Right lobe of liver (tissue), 6 donors: ENCODE measurements around the gene TICAM2. TPM values are rescaled to one million over a fixed set of nuclear protein-coding genes. Genes with fewer than 3 reads are reported as not detected.

Source experiments
- ATAC-seq, 4 donors: fragments of 200-7000 bp; cut with Tn5 transposase; one replicate each; pipeline ENCODE4 v1.9.1; 2020; ENCODE audit warnings: mild to moderate bottlenecking in 4 of 4, moderate library complexity in 4 of 4
- DNase-seq, 3 donors: peaks; one replicate each; pipeline ENCODE4 v3.0.0-alpha.2; 2020
- H3K27ac ChIP-seq, 3 donors: fragments of 200-600 bp; one replicate each; pipeline ENCODE4 v1.8.0; 2022
- H3K27me3 ChIP-seq, 2 donors: fragments of 200-600 bp; one replicate each; pipeline ENCODE4 v1.8.0; 2022
- H3K36me3 ChIP-seq, 4 donors: fragments of 200-600 bp; sonication (generic) in 1 of 4; one replicate each; pipeline versions ENCODE4 v1.5.1 to v1.8.0; 2017 to 2022; ENCODE audit warnings: control low read depth in 1 of 4
- H3K4me1 ChIP-seq, 4 donors: fragments of 200-600 bp; sonication (generic) in 1 of 4; one replicate each; pipeline versions ENCODE4 v1.5.1 to v1.8.0; 2017 to 2022; ENCODE audit warnings: control low read depth in 1 of 4
- H3K4me3 ChIP-seq, 3 donors: fragments of 200-600 bp; one replicate each; pipeline ENCODE4 v1.8.0; 2022
- H3K9me3 ChIP-seq, 4 donors: fragments of 200-600 bp; sonication (generic) in 1 of 4; one replicate each; pipeline versions ENCODE4 v1.5.1 to v1.8.0; 2017 to 2022; ENCODE audit warnings: control low read depth in 1 of 4
- CTCF ChIP-seq, 4 donors: fragments of 200-600 bp in 3 of 4; fragments of 450-650 bp in 1 of 4; IDR thresholded peaks; one replicate each; pipeline versions ENCODE4 v1.5.1 to v1.8.0; 2016 to 2022; ENCODE audit warnings: antibody characterized with exemption in 4 of 4, mild to moderate bottlenecking in 2 of 4
- POLR2A ChIP-seq: fragments of 450-650 bp; IDR thresholded peaks from one replicate; pipeline ENCODE4 v1.6.1; 2017; ENCODE audit warnings: antibody characterized with exemption, mild to moderate bottlenecking
- WGBS: methylation state at CpG from one replicate; pipeline ENCODE4 v1.1.6; 2018; ENCODE audit warnings: low coverage, low lambda C conversion rate; ENCODE audit not compliant: insufficient coverage; ENCODE audit errors: missing lambda C conversion rate; 5-methylcytosine and 5-hydroxymethylcytosine counted together
- intact Hi-C, 2 donors: fragments of 100-400 bp; cut with DNase I; formaldehyde crosslinking; loops; one replicate each; pipeline versions ENCODE4 v1.11.2 to v1.14.1; 2022
- total RNA-seq, 6 experiments: library from RNA; depleted of rRNA in 2 of 6; stranded (reverse); fragments of >200 nt in 2 of 6; fragmentation: NEBNext Ultra II Directional in 3 of 6; extraction: Animal tissue kit (Norgen Biotek cat#: 25700) in 3 of 6; gene quantifications; one replicate each; pipeline versions ENCODE4 v1.1.0 to v1.2.4, GENCODE V29; 2016 to 2023
- donor health status: DM: no; HTN: yes; CAD: no.
- donor health status: DM: no; HTN: no; CAD: no.
- donor health status: DM: no; HTN: no; CAD: no.
- donor health status: DM: no; HTN: yes; CAD: no.
- donor health status: DM: no; HTN: yes; CAD: no.

The TICAM2 gene
- total RNA-seq, 6 experiments from 2014 or later = 0.31 to 2.3 (median 2.1) TPM

GRCh38 chr5:115621365-115621900, 19.2 kb upstream of the TICAM2 start:
- peaks cover 0 to 22% (median 6%) of the 10 kb centered on the region in 4 donors for H3K4me1 ChIP-seq
- ATAC-seq (no peak), DNase-seq (no peak)
- H3K36me3 ChIP-seq = peaks cover 0 to 27% (median 15%) of the 10 kb centered on the region in 4 donors
- WGBS = 82% methylated on average over 3 of the region's 4 CpGs
- intact Hi-C loops = loop anchor here in 1 of 2 donors (10.0 kb wide), 1 partner anchor 213 kb away; no protein-coding TSS in a partner anchor
- H3K27me3 ChIP-seq = no peaks in the 10 kb centered on the region
- no peak overlapping the region for H3K27ac ChIP-seq
- no peaks in the 10 kb centered on the region for H3K9me3 ChIP-seq
- no peak overlapping the region for H3K4me3 ChIP-seq
- TF ChIP-seq CTCF (IDR thresholded peaks at IDR 0.05) = no peak
- TF ChIP-seq POLR2A = no peak

GRCh38 chr5:115616892-115617291, 14.6 kb upstream of the TICAM2 start:
- intact Hi-C loops = no loop called here
- DNase-seq (no peak), ATAC-seq (peak in 1 of 4 donors; percentile 39)
- Histone ChIP-seq H3K27ac (no peak overlapping the region), H3K4me3 (no peak overlapping the region), H3K9me3 (no peaks in the 10 kb centered on the region), H3K4me1 (no peaks in the 10 kb centered on the region), H3K27me3 (no peaks in the 10 kb centered on the region), H3K36me3 (peaks cover 0 to 56% (median 19%) of the 10 kb centered on the region in 4 donors)
- TF ChIP-seq CTCF (IDR thresholded peaks at IDR 0.05) = no peak
- no peak for TF ChIP-seq POLR2A
- WGBS = 19% methylated on average over 1 of the region's 1 CpG

- H3K4me3 ChIP-seq = no peak overlapping the region
- no peak for TF ChIP-seq CTCF (IDR thresholded peaks at IDR 0.05)
- TF ChIP-seq POLR2A = no peak
- peaks cover 0 to 56% (median 19%) of the 10 kb centered on the region in 4 donors for H3K36me3 ChIP-seq
- no peak for DNase-seq
- no peak overlapping the region for H3K27ac ChIP-seq
- ATAC-seq = no peak
- no peaks in the 10 kb centered on the region for H3K27me3 ChIP-seq
- intact Hi-C loops = no loop called here
- H3K9me3 ChIP-seq = no peaks in the 10 kb centered on the region
- H3K4me1 ChIP-seq = no peaks in the 10 kb centered on the region
These were observed 14.2 kb upstream of the TICAM2 start for GRCh38 chr5:115616472-115616871.

- no peak overlapping the region for H3K4me3 ChIP-seq
- intact Hi-C loops = no loop called here
- no peaks in the 10 kb centered on the region for H3K4me1 ChIP-seq
- no peaks in the 10 kb centered on the region for H3K9me3 ChIP-seq
- no peak for ATAC-seq
- H3K27me3 ChIP-seq = no peaks in the 10 kb centered on the region
- 100% methylated on average over 4 of the region's 5 CpGs for WGBS
- TF ChIP-seq POLR2A (no peak), CTCF (IDR thresholded peaks at IDR 0.05) (no peak)
- H3K27ac ChIP-seq = no peak overlapping the region
- DNase-seq = no peak
- peaks cover 0 to 32% (median 5%) of the 10 kb centered on the region in 4 donors for H3K36me3 ChIP-seq
These were observed 9.6 kb upstream of the TICAM2 start for GRCh38 chr5:115611873-115612272.

- no peaks in the 10 kb centered on the region for H3K4me1 ChIP-seq
- no peak for TF ChIP-seq POLR2A
- no peak for TF ChIP-seq CTCF (IDR thresholded peaks at IDR 0.05)
- intact Hi-C loops = no loop called here
- H3K27ac ChIP-seq = no peak overlapping the region
- WGBS = 78% methylated on average over 2 of the region's 2 CpGs
- no peak for DNase-seq
- no peak overlapping the region for H3K4me3 ChIP-seq
- ATAC-seq = peak in 2 of 4 donors; percentile 21 to 65
- no peaks in the 10 kb centered on the region for H3K36me3 ChIP-seq
- no peaks in the 10 kb centered on the region for H3K9me3 ChIP-seq
- H3K27me3 ChIP-seq = no peaks in the 10 kb centered on the region
These were observed 5.7 kb upstream of the TICAM2 start for GRCh38 chr5:115607935-115608334.
